GM19035 (cell line): Measurements from ENCODE around the gene KBTBD13.
"Not testable (repeated sequence)": the region's sequence is repeated elsewhere in the genome, so short reads cannot be mapped to it uniquely, and the experiment has no call there.

Source experiments
- ATAC-seq: cut with Tn5 transposase; IDR thresholded peaks from one replicate; pipeline ENCODE4 v1.9.1; 2021; ENCODE audit not compliant: unreplicated experiment

KBTBD13 gene

DNA sequence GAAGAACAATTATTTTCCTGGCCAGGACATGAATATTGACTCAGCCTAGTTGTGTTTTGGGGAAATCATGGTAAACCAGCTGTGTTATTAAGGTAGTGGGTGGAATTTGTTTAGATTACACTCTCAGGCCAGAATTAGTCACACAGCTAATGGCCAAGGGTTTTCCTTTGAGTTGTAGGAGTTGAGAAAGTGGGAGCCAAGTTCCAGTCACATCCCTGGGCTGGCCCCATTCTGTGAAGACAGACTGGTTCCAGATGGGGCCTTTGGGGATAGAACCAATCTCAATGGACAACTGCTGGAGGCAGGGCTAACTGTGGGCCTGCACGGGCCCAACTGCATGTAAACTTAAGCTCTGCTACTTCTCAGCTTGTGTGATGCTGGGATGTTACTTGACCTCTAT is 7.4 kb upstream of the KBTBD13 start:
- ATAC-seq: no peak

DNA sequence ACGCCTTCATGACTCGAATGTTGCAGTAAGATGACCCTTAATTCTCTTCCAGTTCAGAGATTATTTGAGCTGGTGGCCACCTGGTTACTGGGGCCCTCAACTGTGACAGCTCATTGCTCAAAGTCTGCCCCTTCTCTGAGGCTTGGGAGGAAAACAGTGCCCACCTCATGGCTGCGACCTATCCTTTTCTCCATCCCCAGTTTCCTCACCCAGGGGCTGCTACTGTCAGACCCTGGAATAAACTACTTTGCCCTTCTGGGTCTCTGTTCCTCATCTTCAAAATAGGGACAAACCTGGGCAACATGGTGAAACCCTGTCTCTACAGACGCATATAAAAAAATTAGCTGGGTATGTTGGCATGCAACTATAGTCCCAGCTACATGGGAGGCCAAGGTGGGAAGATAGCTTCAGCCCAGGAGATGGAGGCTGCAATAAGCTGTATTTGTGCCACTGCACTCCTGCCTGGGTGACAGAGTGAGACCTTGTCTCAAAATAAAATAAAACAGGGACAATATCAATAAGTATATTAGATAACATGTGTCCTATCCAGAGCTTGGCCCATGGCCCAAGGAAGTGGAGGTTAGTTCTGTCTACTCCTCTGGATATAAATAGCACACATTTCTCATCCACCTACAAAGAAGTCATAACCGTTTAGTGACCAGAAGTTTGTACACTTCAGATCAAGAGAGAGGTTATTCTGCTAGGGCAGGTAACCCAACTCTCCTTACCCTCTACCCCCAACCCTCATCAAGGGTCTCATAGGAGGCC is 6.6 kb upstream of the KBTBD13 start:
- ATAC-seq: no peak

DNA sequence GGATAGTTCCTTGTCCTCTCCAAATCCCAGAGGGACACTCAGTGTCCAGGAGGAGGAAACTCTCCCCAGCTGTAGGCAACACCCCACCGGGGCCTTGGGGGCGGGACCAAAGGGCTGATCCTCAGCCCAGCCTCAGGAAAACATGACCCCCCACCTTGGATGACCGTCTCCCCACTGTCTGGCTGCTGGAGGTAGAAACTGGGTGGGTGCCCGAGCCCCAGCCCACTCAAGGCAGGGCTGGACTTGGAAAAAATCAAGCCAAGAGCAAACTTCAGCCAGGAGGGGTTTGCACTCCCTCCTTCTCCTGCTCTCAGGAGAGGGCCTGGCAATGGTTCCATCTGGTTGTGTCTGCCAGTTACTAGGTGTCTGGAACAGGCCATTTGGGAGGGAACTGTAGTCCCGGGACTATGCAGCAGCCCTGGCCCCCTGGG is 5.2 kb upstream of the KBTBD13 start:
- ATAC-seq: no peak

DNA sequence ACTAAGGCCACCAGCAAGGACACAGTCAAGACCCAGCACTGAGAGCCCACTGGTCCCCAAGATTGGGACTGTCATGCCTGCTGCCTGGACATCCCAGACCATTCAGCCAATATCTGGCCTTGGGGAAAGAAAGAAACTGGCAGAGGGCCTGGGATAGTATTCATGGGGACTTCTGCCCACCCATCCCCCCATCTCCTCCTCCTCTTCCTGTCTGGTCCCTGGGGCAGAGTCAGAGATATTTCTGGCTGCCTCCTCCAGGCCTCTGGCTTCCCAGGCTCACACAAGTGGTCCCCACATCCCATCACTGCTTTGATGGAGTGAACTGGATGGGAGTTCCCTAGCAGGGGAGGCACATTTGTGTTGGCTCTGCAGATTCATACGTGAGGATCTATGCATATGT is 4.5 kb upstream of the KBTBD13 start:
- ATAC-seq: no peak

DNA sequence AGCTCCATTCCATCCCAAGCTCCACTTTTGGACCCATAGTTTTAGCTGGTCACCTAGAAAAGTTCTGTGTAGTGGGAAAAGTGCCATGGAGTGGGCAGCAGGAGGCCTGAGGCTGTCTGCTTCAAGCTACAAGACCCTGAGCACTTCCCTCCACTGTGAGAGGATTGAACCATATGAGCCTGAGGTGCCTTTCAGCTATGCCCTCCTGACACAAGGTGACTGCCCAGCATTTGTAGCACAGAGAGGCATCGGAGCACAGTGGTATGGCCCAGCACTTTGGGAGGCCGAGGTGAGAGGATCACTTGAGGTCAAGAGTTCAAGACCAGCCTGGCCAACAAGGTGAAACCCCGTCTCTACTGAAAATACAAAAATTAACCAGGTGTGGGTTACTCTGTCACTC is 3.9 kb upstream of the KBTBD13 start:
- ATAC-seq: no peak

DNA sequence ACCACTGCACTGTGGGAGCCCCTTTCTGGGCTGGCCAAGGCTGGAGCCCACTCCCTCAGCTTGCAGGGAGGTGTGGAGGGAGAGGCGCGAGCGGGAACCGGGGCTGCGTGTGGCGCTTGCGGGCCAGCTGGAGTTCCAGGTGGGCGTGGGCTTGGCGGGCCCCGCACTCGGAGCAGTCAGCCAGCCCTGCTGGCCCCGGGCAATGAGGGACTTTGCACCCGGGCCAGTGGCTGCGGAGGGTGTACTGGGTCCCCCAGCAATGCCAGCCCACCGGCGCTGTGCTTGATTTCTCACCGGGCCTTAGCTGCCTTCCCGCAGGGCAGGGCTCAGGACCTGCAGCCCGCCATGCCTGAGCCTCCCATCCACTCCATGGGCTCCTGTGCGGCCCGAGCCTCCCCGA is 1.6 kb upstream of the KBTBD13 start:
- not testable (repeated sequence) for ATAC-seq

DNA sequence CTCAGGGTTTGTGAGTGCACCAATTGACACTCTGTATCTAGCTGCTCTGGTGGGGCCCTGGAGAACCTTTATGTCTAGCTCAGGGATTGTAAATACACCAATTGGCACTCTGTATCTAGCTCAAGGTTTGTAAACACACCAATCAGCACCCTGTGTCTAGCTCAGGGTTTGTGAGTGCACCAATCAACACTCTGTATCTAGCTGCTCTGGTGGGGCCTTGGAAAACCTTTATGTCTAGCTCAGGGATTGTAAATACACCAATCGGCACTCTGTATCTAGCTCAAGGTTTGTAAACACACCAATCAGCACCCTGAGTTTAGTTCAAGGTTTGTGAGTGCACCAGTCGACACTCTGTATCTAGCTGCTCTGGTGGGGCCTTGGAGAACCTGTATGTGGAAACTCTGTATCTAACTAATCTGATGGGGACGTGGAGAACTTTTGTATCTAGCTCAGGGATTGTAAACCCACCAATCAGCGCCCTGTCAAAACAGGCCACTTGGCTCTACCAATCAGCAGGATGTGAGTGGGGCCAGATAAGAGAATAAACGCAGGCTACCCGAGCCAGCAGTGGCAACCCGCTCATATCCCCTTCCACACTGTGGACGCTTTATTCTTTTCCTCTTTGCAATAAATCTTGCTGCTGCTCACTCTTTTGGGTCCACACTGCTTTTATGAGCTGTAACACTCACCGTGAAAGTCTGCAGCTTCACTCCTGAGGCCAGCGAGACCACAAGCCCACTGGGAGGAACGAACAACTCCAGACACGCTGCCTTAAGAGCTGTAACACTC is 745 bp upstream of the KBTBD13 start:
- not testable (repeated sequence) for ATAC-seq

DNA sequence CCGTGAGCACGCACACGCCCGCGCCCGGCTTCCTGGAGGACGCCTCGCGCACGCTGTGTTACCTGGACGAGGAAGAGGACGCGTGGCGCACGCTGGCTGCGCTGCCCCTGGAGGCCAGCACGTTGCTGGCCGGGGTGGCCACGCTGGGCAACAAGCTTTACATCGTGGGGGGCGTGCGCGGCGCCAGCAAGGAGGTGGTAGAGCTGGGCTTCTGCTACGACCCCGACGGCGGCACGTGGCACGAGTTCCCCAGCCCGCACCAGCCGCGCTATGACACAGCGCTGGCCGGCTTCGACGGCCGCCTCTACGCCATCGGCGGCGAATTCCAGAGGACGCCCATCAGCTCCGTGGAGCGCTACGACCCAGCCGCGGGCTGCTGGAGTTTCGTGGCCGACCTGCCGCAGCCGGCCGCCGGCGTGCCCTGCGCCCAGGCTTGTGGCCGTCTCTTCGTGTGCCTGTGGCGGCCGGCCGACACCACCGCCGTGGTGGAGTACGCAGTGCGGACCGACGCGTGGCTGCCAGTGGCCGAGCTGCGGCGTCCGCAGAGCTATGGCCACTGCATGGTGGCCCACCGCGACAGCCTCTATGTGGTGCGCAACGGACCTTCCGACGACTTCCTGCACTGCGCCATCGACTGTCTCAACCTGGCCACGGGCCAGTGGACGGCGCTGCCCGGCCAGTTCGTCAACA is 890 bp downstream of the KBTBD13 start:
- no peak for ATAC-seq

DNA sequence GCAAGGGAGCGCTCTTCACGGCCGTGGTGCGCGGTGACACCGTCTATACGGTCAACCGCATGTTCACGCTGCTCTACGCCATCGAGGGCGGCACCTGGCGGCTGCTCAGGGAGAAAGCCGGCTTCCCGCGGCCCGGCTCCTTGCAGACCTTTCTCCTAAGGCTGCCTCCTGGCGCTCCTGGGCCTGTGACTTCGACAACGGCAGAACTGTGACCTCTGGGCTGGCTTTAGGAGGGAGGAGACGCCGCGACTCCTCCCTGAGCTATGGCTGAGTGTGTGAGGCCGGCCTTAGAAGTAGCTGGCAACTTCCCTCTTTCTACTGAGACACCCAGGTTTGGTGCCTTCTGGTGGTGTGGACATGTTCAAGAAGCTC is 1.4 kb downstream of the KBTBD13 start:
- ATAC-seq: no peak

DNA sequence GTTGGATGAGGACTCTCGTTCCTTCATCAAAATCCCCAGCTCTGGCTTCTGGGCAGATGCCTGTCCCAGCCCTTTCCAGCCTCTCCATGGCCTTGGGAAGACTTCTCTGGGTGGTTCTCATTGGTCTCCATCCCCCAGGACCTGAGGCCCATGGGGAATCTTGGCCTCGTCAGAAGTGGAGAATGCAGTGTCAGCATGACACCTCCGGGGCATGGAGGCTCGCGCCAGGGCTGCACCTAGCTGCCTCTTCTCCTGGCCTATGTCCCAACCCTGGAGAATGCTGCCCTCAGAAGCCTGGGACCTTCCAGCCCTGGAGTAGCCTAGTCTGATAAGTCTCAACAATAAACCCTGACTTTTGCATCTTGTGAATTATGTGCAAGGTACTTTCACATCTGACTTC is 3.0 kb downstream of the KBTBD13 start:
- ATAC-seq: no peak

DNA sequence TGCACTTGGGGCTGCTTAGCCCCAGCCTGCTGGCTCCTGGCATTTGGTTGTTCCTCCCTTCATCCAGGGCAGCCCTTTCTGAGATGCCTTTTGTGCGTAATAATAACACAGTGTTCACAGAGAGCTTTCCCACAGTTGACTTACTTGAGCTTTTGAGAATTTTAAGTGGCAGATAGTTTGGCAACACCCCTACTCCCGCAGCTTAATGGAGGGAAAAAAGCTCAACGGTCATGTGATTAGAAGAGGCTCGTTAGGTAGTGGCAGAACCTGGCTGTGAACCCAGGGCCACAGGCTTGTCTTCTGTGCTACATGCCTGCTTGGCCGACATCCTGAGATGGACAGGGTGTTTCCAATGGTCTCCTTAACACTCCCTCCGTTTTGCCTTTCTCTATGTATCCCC is 4.7 kb downstream of the KBTBD13 start:
- ATAC-seq: no peak

DNA sequence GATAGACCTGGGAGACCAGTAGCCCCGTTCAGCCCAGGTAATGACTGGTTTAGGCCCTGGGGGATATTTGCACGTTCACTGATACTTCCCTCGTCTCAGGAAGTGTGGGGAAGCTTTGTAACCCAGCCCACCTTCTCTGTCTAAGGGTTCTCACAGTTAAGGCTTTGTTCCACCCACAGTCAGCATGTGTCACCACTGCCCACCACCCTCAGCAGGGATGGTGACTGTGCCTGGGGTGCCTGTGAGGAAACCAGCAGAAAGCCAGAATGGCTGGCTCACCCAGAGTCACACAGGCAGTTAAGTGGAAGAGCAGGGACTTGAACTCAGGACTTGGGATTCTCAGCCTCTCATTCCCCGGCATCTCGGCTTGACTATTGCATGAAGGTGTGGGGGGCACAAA is 5.2 kb downstream of the KBTBD13 start:
- no peak for ATAC-seq

DNA sequence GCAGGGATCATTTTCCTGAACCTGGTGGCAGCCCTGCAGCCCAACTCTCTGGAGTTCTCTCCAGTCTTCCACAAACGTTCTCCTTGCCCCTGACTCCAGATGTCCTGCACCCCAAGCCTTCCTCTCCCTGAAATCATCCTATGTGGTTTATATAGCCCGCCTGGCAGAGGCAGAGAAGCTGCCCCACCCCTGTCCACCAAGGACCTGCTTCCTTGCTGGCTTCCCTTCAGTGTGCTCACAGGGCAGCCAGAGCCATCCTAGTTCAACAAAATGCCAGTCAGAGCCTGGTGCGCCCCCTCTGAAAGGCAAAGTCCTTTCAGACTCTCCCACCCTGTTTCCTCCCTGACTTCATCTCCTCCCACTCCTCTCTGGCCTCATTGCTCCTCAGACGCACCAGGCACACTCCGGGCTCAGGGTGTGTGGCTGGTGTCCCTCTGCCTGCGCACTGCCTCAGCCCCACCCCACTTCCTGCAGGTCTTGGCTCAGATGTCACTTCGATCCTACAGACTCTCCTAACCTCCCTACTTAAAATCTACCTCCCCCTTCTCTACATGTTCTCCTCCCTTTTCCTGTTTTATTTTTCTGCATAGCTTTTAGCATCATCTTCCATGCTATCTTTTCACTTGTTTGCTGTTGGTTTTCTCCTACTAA is 5.9 kb downstream of the KBTBD13 start:
- no peak for ATAC-seq

DNA sequence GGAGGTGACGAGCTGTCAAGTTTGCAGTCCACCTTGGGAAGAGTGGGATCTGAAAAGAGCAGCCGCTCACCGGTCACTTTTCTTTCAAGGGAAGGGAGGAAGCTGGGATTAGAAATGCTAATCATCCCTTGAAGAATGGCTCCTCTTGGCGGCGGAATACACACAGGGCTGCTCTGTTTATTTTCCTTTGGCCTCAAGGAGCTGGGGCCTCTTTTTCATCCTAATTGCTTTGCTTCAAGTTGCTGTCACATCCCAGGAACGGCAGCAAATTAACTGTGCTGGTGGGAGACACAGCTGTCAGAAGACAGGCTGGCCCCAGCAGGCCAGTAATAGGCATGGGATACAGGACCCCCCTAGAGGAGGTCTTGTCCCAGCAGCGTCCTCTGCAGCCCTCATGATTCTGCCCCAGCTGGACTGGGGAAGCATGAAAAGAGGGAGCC is 6.7 kb downstream of the KBTBD13 start:
- ATAC-seq: no peak

DNA sequence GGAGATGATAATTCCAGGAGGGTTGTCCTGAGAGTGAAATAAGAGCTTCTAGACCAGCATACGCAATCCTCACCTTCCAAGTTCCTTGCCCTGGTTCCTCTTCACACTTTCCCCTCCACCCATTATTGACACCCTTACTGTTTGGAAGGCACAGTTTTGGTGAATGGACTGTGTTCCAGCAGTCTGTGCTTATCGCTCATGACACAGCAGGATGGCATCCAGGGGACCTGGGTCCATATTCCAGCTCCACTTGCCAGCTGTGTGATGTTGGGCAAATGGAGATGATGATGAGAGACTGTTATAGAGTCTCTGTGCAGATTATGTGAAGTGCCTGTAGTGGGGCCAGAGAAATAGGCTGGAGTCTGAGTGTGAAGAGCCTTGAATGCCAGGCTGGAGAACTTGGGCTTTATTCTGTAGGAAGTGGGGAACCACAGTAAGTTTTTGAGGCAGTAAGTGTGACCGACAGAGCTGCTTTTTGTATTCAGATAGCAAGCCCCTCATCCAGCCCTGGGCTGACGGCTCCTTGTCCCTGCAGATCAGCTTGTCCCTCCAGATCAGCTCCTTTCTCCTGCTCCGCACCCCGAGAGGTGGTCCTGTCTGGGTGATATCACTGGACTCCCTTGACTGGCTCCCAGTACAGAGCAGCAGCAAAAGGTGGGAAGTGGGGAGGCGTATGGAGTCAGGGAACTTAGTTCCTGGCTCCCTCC is 8.1 kb downstream of the KBTBD13 start:
- no peak for ATAC-seq

DNA sequence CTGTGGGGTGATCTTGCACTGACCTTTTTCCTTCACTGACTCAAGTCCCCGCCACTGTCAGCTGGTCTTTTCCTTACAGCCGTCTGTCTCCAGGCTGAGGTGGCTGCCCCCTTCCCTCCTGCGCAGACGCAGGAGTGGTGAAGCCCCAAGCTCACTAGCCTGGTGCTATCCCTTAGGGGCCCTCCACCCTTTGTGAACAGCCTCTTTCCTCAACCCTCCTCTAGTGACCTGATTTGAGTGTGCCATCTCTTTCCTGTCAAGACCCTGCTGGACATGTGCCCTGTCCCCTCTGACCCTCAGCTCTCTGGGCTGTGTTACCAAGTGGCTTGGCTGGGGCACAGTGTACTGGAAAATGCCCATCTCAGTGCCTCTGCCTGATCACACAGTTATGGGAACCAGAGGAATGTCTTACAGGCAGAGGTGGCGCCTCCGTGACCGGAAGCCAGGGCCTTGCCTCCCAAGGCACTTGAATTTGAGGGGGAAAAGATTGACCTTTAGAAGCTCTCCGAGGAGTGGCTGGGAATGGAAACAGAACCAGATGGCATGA is 8.7 kb downstream of the KBTBD13 start:
- ATAC-seq: no peak

DNA sequence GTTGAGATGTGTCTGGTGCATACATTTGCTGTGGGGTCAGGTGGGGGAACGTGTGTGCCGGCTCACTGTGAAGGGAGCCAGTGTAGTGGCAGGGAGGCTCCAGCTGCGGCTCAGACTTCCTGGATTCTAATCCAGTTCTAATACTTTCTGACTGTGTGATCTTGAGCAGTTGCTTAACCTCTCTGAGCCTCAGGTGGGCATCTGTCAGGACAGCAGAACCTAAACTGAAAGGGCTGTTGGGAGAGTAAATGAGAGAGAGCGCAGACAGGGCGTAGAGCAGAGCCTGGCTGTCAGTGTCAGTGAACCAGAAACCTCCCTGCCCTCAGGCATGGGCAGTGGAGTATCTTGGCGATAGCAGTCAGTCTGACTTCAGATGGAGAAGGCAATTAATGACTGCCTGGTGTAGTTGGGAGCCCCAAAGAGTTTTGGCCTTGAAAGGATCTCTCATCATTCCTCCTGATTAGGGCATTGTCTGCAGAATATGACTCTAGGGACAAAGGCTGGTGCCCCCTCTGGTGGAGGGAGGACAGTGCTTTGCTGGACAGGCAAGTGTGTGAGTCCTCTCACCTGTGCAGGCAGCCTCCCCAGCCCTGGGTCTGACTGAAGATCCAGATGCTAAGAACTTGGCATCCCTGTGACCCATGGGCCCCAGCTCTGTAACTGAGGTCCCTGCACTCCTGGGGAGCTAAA is 9.6 kb downstream of the KBTBD13 start:
- no peak for ATAC-seq

DNA sequence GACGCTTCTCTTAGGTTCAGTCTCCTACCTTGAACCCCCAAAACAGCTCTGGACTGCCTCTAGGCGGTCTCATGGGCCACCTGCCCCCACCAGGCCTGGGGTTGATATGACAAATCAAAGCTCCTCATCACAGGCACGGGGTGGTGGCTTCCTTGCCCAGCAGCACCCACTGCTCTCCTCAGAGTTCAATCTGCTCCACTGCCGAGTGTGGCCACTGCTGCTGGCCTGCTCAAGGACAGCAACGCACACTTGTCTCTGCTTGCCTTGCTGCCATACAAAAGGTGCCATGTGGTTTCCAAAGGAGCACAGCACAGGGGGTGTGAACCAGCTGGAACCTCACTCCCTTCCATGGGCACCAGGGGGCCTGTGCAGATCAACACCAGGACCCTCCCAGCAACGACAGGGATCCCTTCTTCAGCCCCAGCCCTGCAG is 10.2 kb downstream of the KBTBD13 start:
- ATAC-seq: no peak

DNA sequence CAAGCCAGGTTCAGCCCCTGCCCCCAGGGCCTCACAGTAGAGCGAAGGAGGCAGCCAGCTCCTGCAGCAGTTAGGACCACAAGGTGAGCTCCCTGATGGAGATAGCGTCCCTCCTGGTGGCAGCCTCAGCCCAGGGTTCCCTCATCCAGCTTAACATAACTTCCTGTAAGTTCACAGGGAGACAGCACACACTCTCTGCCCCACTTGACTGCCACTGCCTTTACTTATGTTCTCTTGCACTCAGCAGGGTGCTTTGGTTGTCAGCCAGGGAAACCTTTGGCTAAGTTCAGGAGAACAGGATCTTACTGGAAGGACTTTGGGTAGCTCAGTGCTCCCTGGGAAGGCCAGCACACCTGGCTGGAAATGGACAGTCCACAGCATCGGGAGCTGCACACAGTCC is 10.9 kb downstream of the KBTBD13 start:
- no peak for ATAC-seq
